Measurements from ENCODE around the gene TTC28. TPM values are rescaled to one million over a fixed set of nuclear protein-coding genes. Genes with fewer than 3 reads are reported as not detected.

Gene TTC28
- total and polyA plus RNA-seq, 2 donors (not counting 1 experiment from before 2014, with no cell fraction given), result 8.2 to 31.4 TPM

DNA sequence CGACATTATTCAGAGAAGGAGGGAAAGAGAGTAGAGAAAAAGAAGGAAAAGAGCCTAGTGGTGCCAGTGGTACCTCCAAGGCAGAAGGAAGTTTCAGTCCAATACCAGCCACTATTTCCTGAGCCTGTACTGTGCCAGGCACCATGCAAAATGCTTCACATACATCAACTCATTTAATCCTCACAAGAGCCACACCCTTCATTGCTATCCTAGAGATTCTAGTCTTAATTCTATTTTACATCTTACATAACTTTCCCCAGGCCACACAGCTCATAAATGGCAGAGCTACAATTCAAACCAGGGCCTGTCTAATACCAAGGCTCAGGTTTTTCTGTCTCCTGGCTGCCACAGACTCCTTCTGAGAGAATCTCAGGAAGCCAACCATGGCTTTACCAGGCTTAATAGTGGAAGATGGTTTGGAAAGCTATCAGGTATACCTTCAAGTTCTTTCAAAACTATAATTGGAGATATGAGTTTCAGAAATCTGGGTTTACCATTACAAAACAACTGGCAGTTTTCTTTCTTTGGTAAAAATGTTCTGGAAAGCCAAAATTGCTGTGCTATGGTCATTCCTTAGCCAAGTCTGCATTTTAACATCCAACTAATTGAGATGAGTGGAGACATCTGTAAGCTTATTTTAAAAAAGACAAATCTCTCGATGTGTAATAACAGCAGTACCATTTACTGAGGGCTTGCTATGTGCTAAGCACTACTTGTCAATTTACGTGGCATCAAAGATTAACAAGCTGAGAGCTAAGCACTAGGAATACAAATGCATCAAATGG is 535.5 kb downstream of the TTC28 start:
- Histone ChIP-seq H4K20me1 (ENCODE audit: control insufficient read depth, extremely low read depth, insufficient read depth, low read length) (no peaks in the 10 kb centered on the region), H3K9me3 (ENCODE audit: control insufficient read depth, insufficient read depth, low read depth, low read length) (no peaks in the 10 kb centered on the region), H3K27ac (ENCODE audit: insufficient read depth, low read length) (no peak overlapping the region), H3K4me2 (ENCODE audit: extremely low read depth, insufficient read depth, low read length) (no peak overlapping the region), H2AFZ (ENCODE audit: low read length) (no peak overlapping the region), H3K36me3 (ENCODE audit: control insufficient read depth, insufficient read depth, low read length) (no peaks in the 10 kb centered on the region), H3K9ac (ENCODE audit: insufficient read depth, low read length) (no peak overlapping the region), H3K4me3 (replicated peaks in 1 of 4; ENCODE audit: control extremely low read depth in 1 of 4, insufficient read depth in 1 of 4, low read depth in 3 of 4, low read length in 4 of 4) (no peak overlapping the region), H3K27me3 (ENCODE audit: control insufficient read depth, insufficient read depth, low read length) (no peaks in the 10 kb centered on the region), H3K4me1 (ENCODE audit: control insufficient read depth, extremely low read depth, insufficient read depth, low read length) (peaks cover 33% of the 10 kb centered on the region), H3K79me2 (ENCODE audit: control insufficient read depth, insufficient read depth, low read length) (no peaks in the 10 kb centered on the region)
- DNase-seq (ENCODE audit: low read depth in 2 of 2), result no peak
- TF ChIP-seq EZH2 (IDR thresholded peaks at IDR 0.05; ENCODE audit: low read length, missing control alignments) (no peak), CTCF (conservative IDR thresholded peaks at IDR 0.05 in 1 of 2, IDR thresholded peaks at IDR 0.05 in 1 of 2; ENCODE audit: low read depth in 1 of 2, low read length in 2 of 2) (no peak)

- peak in 1 of 2 donors; percentile 49 for DNase-seq (ENCODE audit: low read depth in 2 of 2)
- Histone ChIP-seq H3K36me3 (ENCODE audit: control insufficient read depth, insufficient read depth, low read length) (no peaks in the 10 kb centered on the region), H3K4me3 (replicated peaks in 1 of 4; ENCODE audit: control extremely low read depth in 1 of 4, insufficient read depth in 1 of 4, low read depth in 3 of 4, low read length in 4 of 4) (no peak overlapping the region), H4K20me1 (ENCODE audit: control insufficient read depth, extremely low read depth, insufficient read depth, low read length) (no peaks in the 10 kb centered on the region), H3K27me3 (ENCODE audit: control insufficient read depth, insufficient read depth, low read length) (no peaks in the 10 kb centered on the region), H2AFZ (ENCODE audit: low read length) (no peak overlapping the region), H3K79me2 (ENCODE audit: control insufficient read depth, insufficient read depth, low read length) (no peaks in the 10 kb centered on the region), H3K4me2 (ENCODE audit: extremely low read depth, insufficient read depth, low read length) (peak overlapping the region; percentile 77), H3K4me1 (ENCODE audit: control insufficient read depth, extremely low read depth, insufficient read depth, low read length) (peaks cover 36% of the 10 kb centered on the region), H3K9ac (ENCODE audit: insufficient read depth, low read length) (no peak overlapping the region), H3K9me3 (ENCODE audit: control insufficient read depth, insufficient read depth, low read depth, low read length) (no peaks in the 10 kb centered on the region), H3K27ac (ENCODE audit: insufficient read depth, low read length) (peak overlapping the region; percentile 49)
- TF ChIP-seq EZH2 (IDR thresholded peaks at IDR 0.05; ENCODE audit: low read length, missing control alignments), result no peak
- no peak for TF ChIP-seq CTCF (conservative IDR thresholded peaks at IDR 0.05 in 1 of 2, IDR thresholded peaks at IDR 0.05 in 1 of 2; ENCODE audit: low read depth in 1 of 2, low read length in 2 of 2)
These were observed 536.3 kb downstream of the TTC28 start for GRCh38 chr22:28143241-28143865.

DNA sequence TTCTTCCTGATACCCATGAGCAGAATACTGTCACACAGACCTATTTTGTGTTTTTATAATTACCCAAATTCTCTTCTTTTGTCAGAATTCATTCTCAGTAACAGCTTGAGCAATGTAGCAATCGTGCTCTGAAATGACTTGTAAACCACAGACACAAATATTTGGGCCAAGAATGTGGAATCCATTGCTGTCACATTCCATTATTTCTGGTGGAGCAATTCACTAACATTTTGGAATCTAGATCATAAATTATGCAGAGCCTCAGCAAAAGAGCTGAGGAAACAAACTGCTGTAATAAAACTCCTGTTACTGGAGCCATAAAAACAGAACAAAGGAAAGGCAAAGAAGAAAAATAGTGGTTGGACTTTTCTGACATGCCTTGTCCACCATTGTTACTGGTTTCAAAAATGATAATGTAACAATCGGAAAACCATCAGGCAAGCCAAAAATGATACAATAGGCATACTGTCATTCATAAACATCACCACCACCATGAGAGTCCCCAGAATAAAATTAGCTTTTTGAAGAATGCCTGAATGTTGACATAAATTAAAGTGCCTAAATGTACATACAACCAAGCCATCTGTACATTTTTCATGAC is 537.2 kb downstream of the TTC28 start:
- no peaks in the 10 kb centered on the region for H3K79me2 ChIP-seq (ENCODE audit: control insufficient read depth, insufficient read depth, low read length)
- peak overlapping the region in 3 of 4 experiments; percentile 1 to 26 (median 8) for H3K4me3 ChIP-seq (replicated peaks in 1 of 4; ENCODE audit: control extremely low read depth in 1 of 4, insufficient read depth in 1 of 4, low read depth in 3 of 4, low read length in 4 of 4)
- H3K36me3 ChIP-seq (ENCODE audit: control insufficient read depth, insufficient read depth, low read length), result no peaks in the 10 kb centered on the region
- no peaks in the 10 kb centered on the region for H3K27me3 ChIP-seq (ENCODE audit: control insufficient read depth, insufficient read depth, low read length)
- H4K20me1 ChIP-seq (ENCODE audit: control insufficient read depth, extremely low read depth, insufficient read depth, low read length), result no peaks in the 10 kb centered on the region
- no peak overlapping the region for H3K9ac ChIP-seq (ENCODE audit: insufficient read depth, low read length)
- no peaks in the 10 kb centered on the region for H3K9me3 ChIP-seq (ENCODE audit: control insufficient read depth, insufficient read depth, low read depth, low read length)
- H3K4me2 ChIP-seq (ENCODE audit: extremely low read depth, insufficient read depth, low read length), result peak overlapping the region; percentile 77
- no peak for TF ChIP-seq CTCF (conservative IDR thresholded peaks at IDR 0.05 in 1 of 2, IDR thresholded peaks at IDR 0.05 in 1 of 2; ENCODE audit: low read depth in 1 of 2, low read length in 2 of 2)
- TF ChIP-seq EZH2 (IDR thresholded peaks at IDR 0.05; ENCODE audit: low read length, missing control alignments), result no peak
- DNase-seq (ENCODE audit: low read depth in 2 of 2), result peak; percentile 92 to 96
- no peak overlapping the region for H2AFZ ChIP-seq (ENCODE audit: low read length)
- H3K27ac ChIP-seq (ENCODE audit: insufficient read depth, low read length), result peak overlapping the region; percentile 57
- H3K4me1 ChIP-seq (ENCODE audit: control insufficient read depth, extremely low read depth, insufficient read depth, low read length), result peaks cover 36% of the 10 kb centered on the region
